Endothelial cell (in vitro differentiated cells): ENCODE results near the gene CFAP54. TPM values are rescaled to one million over a fixed set of nuclear protein-coding genes. Genes with fewer than 3 reads are reported as not detected.

Source experiments
- DNase-seq: peaks from one replicate; pipeline ENCODE4 v3.0.0; 2021; ENCODE audit warnings: low spot score
- H3K27ac Mint-ChIP-seq: one replicate; pipeline ENCODE4 v1.8.0; 2021; ENCODE audit warnings: mixed read lengths, inconsistent platforms; ENCODE audit not compliant: unreplicated experiment
- H3K27me3 Mint-ChIP-seq: one replicate; pipeline ENCODE4 v1.8.0; 2021; ENCODE audit warnings: mild to moderate bottlenecking, moderate library complexity, mixed read lengths, inconsistent platforms; ENCODE audit not compliant: unreplicated experiment
- H3K36me3 Mint-ChIP-seq: one replicate; pipeline ENCODE4 v1.8.0; 2021; ENCODE audit warnings: mild to moderate bottlenecking, low read depth, mixed read lengths, inconsistent platforms; ENCODE audit not compliant: unreplicated experiment
- H3K4me1 Mint-ChIP-seq: one replicate; pipeline ENCODE4 v1.8.0; 2021; ENCODE audit warnings: mild to moderate bottlenecking, mixed read lengths, inconsistent platforms; ENCODE audit not compliant: unreplicated experiment
- H3K4me3 Mint-ChIP-seq: one replicate; pipeline ENCODE4 v1.8.0; 2021; ENCODE audit warnings: mild to moderate bottlenecking, mixed read lengths, inconsistent platforms; ENCODE audit not compliant: unreplicated experiment
- H3K9me3 Mint-ChIP-seq: one replicate; pipeline ENCODE4 v1.8.0; 2021; ENCODE audit warnings: mixed read lengths, inconsistent platforms; ENCODE audit not compliant: unreplicated experiment
- total RNA-seq: library from RNA; stranded (reverse); fragmentation: NEBNext Ultra II Directional; extraction: Animal tissue kit (Norgen Biotek cat#: 25700); gene quantifications from one replicate; pipeline ENCODE4 v1.2.1, GENCODE V29; 2021; ENCODE audit not compliant: unreplicated experiment
- TF ChIP-seq, protein P1 (sequence below): fragments of 200-600 bp; sonication (generic); IDR thresholded peaks from one replicate; pipeline ENCODE4 v1.5.0; 2021; ENCODE audit warnings: antibody characterized with exemption; ENCODE audit not compliant: unreplicated experiment

Gene CFAP54
- total RNA-seq, 1 donor from 2014 or later: 2.5 TPM

DNA sequence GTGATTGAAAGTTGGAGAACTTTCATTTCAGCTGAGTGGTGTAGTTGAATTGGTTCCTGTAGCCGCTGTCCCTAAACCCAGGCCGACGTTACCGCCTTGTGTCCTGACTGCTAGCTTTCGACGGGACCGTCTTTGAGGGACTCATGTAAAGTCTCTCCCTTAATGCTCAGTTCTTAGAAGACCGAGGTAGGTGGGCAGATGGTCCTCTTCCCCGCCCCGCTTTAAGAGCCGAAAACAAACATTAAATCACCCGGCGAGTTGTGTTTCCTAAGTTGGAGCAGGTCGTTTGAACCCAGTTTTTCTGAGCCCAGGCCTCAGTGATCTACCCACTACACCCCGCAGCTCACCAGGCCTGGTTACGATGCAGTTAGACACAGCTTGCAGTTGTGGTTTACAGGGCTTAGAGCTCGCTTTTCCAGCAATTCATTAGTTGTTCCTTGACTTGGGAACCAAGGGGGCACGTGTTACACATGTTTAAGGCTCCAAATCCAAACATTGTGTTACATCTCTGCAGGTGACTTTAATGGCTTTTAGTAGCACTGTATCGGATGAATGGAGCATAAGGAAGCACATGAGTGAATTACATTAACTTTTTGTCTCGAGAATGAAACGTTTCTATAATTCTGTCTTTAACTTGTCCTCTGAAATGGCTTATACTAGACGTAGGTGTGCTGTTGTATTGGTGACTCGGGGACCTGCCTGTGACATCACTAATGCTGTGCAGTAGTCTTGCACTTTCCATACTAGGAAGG lies 418.5 kb downstream of the CFAP54 start:
- peaks cover 6% of the 10 kb centered on the region for H3K27me3 Mint-ChIP-seq
- DNase-seq: peak; percentile 10
- TF ChIP-seq, protein P1, sequence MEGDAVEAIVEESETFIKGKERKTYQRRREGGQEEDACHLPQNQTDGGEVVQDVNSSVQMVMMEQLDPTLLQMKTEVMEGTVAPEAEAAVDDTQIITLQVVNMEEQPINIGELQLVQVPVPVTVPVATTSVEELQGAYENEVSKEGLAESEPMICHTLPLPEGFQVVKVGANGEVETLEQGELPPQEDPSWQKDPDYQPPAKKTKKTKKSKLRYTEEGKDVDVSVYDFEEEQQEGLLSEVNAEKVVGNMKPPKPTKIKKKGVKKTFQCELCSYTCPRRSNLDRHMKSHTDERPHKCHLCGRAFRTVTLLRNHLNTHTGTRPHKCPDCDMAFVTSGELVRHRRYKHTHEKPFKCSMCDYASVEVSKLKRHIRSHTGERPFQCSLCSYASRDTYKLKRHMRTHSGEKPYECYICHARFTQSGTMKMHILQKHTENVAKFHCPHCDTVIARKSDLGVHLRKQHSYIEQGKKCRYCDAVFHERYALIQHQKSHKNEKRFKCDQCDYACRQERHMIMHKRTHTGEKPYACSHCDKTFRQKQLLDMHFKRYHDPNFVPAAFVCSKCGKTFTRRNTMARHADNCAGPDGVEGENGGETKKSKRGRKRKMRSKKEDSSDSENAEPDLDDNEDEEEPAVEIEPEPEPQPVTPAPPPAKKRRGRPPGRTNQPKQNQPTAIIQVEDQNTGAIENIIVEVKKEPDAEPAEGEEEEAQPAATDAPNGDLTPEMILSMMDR: no peak
- no peaks in the 10 kb centered on the region for H3K9me3 Mint-ChIP-seq
- peaks cover 26% of the 10 kb centered on the region for H3K4me1 Mint-ChIP-seq
- H3K27ac Mint-ChIP-seq: peak overlapping the region; percentile 90
- H3K36me3 Mint-ChIP-seq: no peaks in the 10 kb centered on the region
- peak overlapping the region; percentile 97 for H3K4me3 Mint-ChIP-seq

DNA sequence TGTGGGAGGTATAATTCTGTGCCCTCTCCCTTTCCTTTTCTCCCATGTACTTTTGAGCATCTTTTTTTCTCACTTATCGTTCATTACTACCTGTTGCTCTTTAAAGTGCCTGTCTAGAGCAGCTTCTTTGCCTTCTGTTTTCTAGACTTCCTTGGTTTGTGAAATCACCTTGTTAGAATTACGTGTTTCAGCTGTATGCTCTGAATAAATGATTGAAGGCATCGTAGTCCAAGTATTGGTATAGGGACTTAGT lies 419.0 kb downstream of the CFAP54 start:
- H3K9me3 Mint-ChIP-seq: no peaks in the 10 kb centered on the region
- DNase-seq: no peak
- H3K4me3 Mint-ChIP-seq: peak overlapping the region; percentile 97
- peaks cover 8% of the 10 kb centered on the region for H3K27me3 Mint-ChIP-seq
- TF ChIP-seq, protein P1: no peak
- peaks cover 26% of the 10 kb centered on the region for H3K4me1 Mint-ChIP-seq
- no peaks in the 10 kb centered on the region for H3K36me3 Mint-ChIP-seq
- peak overlapping the region; percentile 90 for H3K27ac Mint-ChIP-seq

DNA sequence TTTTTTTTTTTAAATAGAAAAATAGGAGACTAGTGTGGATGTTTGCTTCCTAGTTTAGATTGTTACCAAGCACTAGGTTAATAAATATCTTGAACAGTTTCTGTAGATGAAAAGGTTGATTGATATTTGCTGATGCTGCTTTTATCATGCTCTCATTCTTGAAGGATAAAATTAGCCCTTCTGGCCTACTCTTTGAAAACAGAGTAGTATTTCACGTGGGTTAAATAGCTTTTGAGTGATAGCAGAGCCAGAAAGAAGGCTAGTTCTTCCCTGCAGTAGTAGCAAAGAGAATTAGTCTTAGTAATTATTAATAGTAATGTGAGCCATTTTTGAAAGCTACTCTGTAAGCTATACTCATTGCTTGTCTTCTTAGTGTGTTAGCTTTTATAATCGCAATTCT lies 422.9 kb downstream of the CFAP54 start:
- DNase-seq: no peak
- peaks cover 8% of the 10 kb centered on the region for H3K27me3 Mint-ChIP-seq
- H3K4me3 Mint-ChIP-seq: no peak overlapping the region
- H3K27ac Mint-ChIP-seq: no peak overlapping the region
- no peaks in the 10 kb centered on the region for H3K9me3 Mint-ChIP-seq
- peaks cover 26% of the 10 kb centered on the region for H3K4me1 Mint-ChIP-seq
- H3K36me3 Mint-ChIP-seq: no peaks in the 10 kb centered on the region
- TF ChIP-seq, protein P1: no peak

DNA sequence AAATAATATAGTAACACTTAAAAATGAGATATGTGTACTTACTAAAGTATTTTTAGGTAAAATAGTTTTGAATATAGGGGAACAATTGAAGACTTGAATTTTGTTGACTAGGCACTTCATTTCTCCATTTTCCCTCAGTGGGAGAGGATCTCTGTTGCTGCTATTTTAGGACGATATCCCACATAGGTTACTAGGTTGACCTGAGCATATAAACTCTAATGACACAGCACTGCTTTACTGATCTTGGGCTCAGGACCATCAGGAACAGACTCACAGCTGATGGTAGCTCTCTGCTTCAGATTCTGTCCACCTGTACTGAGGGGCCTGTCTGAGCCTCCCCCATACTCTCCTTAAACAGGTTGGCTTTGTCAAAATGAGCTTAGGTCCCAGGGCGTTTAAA lies 423.6 kb downstream of the CFAP54 start:
- no peak for DNase-seq
- Mint-ChIP-seq H3K4me3 (no peak overlapping the region), H3K27me3 (peaks cover 3% of the 10 kb centered on the region), H3K27ac (no peak overlapping the region), H3K36me3 (no peaks in the 10 kb centered on the region), H3K9me3 (no peaks in the 10 kb centered on the region), H3K4me1 (peaks cover 20% of the 10 kb centered on the region)
- TF ChIP-seq, protein P1: no peak

DNA sequence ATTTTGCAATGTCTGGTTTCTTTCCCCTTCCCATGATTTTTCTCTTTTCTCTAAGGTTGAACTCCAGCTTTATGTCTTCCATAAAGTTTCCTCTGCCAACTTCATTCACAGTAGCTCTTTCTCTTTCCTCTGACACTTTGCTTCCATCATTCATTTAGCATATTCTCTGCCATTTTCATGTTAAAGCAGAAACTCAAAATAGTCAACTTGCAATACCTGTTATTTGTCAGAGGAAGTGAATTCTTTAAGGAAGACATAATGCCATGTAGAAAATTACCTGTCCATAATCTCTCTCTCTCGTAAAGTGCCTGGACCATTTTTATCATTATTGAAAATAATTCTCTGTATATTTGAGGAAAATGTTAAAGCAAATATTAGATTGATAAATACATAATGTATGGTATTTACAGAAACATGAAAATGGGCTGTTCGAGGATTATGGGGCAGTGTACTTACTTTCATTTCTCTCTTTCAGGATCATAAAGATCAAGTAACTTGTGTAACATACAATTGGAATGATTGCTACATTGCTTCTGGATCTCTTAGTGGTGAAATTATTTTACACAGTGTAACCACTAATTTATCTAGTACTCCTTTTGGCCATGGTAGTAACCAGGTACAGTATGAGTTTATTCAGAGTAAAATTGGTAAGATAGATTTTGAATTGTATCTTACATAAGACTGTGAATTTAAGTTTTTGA lies 430.3 kb downstream of the CFAP54 start:
- no peak for DNase-seq
- no peaks in the 10 kb centered on the region for H3K9me3 Mint-ChIP-seq
- H3K27me3 Mint-ChIP-seq: no peaks in the 10 kb centered on the region
- TF ChIP-seq, protein P1: no peak
- H3K36me3 Mint-ChIP-seq: no peaks in the 10 kb centered on the region
- H3K4me1 Mint-ChIP-seq: peaks cover 2% of the 10 kb centered on the region
- no peak overlapping the region for H3K27ac Mint-ChIP-seq
- H3K4me3 Mint-ChIP-seq: no peak overlapping the region
